T-helper 2 cell treated with Interferon-gamma antibody and Interleukin-4, amounts not matched to agents 100 ng/mL and 5 ng/mL, for 36 hours (primary cell): ENCODE measurements around the gene SEMA3A. TPM values are rescaled to one million over a fixed set of nuclear protein-coding genes. Genes with fewer than 3 reads are reported as not detected.
"Not testable (repeated sequence)": the region's sequence is repeated elsewhere in the genome, so short reads cannot be mapped to it uniquely, and the experiment has no call there.

Experiments used
- intact Hi-C: fragments of 100-400 bp; cut with micrococcal nuclease; formaldehyde crosslinking; loops from one replicate; pipeline ENCODE4 v1.15.1; 2023
- total RNA-seq: library from RNA; stranded (reverse); gene quantifications from 2 replicates; pipeline ENCODE4 v1.2.3, GENCODE V29; 2022

The SEMA3A gene
- total RNA-seq: 0.59 and 0.66 TPM in 2 replicates

GRCh38 chr7:84194484-84195271 is at the start of gene SEMA3A:
SEMA3A (minus strand) TSS chr7:84194789; CDS start chr7:84194586, 203 bp downstream.
- intact Hi-C loops: loop anchor here (10.0 kb wide), 2 partner anchors 240 to 830 kb away; no protein-coding TSS in a partner anchor

GRCh38 chr7:84243037-84243436 is 48.4 kb upstream of the SEMA3A start:
- intact Hi-C loops: not testable (repeated sequence)

- intact Hi-C loops: no loop called here
Measured at GRCh38 chr7:84238596-84238995, 44.0 kb upstream of the SEMA3A start.

DNA sequence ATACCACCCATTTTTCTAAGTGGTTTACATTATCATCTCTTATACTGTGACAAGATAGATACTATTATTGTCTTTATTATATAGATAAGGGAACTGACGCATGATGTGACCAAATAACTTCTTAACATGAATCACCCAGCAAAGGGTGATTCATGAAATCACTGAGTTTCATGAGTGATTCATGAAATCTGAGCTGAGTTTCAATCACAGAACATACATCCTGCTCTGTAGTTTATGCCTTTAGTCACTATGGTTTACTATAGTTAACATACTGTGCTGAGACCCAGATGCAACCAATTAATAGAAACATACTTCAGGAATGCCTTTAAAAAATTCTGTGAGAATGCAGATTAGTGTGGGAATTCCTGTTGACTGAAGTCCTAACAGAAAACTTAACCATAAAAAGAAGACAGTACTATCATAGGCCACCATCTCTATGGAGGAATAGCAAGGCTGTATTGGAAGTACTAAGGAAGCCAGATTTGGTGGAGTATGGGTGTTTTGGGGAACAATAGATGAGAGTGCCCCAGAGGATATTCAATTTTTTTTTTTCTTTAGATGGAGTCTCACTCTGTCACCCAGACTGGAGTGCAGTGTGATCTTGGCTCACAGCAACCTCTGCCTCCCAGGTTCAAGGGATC is 43.1 kb upstream of the SEMA3A start:
- intact Hi-C loops: no loop called here

GRCh38 chr7:84236398-84236797 is 41.8 kb upstream of the SEMA3A start:
- intact Hi-C loops: no loop called here

GRCh38 chr7:84232646-84233045 is 38.1 kb upstream of the SEMA3A start:
- intact Hi-C loops: no loop called here

- intact Hi-C loops: no loop called here
Measured at GRCh38 chr7:84231157-84231556, 36.6 kb upstream of the SEMA3A start.

GRCh38 chr7:84230491-84230890 is 35.9 kb upstream of the SEMA3A start:
- intact Hi-C loops: no loop called here

DNA sequence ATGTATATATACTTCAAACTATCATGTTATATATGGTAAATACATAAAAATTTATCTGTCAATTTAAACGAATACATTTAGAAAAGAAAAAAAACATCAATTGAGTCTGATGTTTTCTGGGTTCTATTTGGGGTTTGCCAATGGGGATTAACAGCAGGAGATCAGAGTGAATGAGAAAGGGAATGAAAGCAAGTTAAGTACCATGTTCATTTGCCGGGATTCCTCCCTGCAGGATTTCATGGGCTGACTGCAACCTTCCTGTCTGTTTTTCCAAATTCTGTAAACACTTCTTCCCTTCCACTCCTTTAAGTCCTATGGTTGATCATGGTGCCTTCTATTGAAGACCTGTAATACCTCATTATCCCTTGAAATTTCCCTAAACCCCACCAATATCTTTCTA is 33.9 kb upstream of the SEMA3A start:
- intact Hi-C loops: no loop called here

DNA sequence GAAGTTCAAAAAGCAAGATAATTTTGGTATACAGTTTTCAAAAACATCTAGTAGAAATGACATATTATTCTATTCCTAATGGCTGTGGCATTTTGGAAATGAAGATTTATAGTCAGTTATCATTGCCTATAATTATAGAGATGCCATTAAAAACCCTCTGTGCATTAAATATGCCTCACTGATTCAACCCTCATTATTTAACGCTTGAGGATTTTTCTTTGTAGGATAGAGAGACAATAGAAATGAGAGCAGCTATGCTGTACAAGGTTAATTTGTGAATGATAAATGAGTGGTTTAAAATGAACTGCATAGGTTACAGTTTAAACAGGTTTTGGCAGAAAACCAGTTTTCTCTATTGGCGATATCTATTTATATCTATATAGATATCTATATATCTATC is 32.2 kb upstream of the SEMA3A start:
- intact Hi-C loops: no loop called here

GRCh38 chr7:84224505-84224904 is 29.9 kb upstream of the SEMA3A start:
- intact Hi-C loops: no loop called here

GRCh38 chr7:84219310-84219709 is 24.7 kb upstream of the SEMA3A start:
- intact Hi-C loops: no loop called here

DNA sequence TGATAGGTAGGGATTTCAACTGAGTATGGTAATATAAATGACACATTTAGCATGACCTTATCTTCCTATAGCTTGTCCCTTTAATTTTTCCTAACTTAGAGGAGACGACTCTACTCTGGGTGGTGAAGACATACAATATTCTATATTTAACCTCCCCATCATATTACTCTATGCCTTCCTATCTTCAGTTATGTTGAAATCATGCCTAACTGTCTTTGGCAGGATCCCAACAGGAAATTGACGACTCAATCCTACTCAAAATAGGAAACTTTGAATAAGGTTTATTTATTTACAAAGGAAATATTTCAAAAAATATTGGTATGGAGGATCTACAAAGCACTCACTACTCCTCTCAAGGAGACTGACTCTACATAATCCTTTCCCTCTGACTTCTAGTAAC is 24.1 kb upstream of the SEMA3A start:
- intact Hi-C loops: no loop called here

DNA sequence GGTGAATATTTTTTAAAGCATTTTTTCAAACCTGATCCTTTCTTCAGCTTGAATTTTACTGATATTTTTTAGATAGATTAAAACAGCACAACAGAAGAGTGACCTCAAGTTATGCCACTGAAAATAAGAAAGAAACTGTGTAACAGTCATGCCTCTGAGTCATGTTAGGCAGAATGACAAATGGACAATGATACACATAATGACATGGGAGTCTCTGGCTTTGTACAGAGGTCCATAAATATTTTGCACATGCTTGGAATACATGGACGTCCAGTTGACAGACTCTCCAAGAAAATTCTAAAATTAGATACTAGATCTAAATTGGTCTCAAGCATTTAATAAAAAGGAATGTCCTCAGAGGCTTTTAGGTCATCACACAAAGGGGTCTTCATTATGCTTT is 21.9 kb upstream of the SEMA3A start:
- intact Hi-C loops: no loop called here

DNA sequence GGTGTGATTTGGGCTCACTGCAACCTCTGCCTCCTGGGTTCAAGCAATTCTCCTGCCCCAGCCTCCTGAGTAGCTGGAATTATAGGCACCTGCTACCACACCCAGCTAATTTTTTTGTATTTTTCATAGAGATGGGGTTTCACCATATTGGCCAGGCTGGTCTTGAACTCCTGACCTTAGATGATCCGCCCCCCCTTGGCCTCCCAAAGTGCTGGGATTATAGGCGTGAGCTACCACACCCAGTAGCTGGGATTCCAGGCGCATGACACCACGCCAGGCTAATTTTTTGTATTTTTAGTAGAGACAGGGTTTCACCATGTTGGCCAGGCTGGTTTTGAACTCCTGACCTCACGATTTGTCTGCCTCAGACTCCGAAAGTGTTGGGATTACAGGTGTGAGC is 20.2 kb upstream of the SEMA3A start:
- intact Hi-C loops: not testable (repeated sequence)

DNA sequence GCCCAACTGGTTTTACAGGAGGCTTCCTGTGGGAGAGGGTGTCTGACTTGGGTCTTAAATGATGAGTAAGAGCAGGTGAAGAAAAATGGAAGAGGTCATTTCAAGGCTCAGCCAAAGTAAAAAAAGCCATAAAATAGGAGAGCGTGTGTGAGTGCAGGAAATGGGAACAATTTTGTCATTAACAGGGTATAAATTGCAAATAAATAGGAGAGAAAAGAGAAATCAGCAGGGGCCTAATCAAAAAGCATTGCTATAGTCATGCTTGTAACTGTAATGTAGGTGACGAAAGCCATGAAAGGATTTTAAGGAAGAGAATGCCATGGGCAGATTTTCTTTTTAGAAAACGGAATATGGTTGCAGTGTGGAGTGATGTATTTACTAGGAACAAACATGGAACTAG is 15.7 kb upstream of the SEMA3A start:
- intact Hi-C loops: no loop called here

DNA sequence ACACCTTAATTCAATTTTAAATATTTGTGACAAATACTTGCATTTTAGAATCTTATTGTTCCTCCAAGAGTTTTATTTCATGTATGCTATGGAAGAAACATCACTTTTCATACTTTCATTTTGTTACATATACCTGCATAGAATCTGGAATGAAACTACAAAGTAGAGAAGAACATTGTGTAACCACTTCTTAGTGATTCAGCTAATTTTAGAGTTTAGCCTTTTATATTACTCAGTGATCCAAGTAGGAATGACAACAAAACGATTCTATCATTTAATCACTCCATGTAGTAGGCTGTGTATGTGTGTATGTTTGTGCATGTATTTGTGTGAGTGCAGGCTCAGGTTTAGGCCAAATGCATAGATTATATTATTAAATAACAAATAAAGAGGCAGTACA is 14.4 kb upstream of the SEMA3A start:
- intact Hi-C loops: no loop called here

GRCh38 chr7:84207615-84208014 is 13.0 kb upstream of the SEMA3A start:
- intact Hi-C loops: no loop called here

- intact Hi-C loops: no loop called here
Measured at GRCh38 chr7:84207025-84207424, 12.4 kb upstream of the SEMA3A start.

DNA sequence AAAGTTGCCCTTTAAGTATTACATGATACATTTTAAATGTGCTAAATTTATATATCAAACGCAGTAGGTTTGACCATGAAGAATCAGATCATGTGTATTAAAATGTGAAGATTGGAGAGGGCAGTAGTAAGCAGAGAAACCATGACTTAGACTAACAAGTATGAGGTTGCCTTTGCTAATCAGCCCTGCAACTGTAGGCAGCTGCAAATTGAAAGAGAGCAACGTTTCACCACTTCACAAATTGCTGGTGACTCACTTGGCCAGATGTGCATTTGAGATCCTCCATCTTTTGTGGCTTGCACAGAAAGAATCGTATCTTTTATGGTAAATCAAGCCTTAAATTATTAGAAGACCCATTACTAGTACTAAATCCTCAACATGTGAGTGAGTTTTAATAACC is 10.1 kb upstream of the SEMA3A start:
- intact Hi-C loops: no loop called here

GRCh38 chr7:84202855-84203254 is 8.3 kb upstream of the SEMA3A start:
- intact Hi-C loops: no loop called here

- intact Hi-C loops: no loop called here
Measured at GRCh38 chr7:84200859-84201258, 6.3 kb upstream of the SEMA3A start.

GRCh38 chr7:84199216-84199615 is 4.6 kb upstream of the SEMA3A start:
- intact Hi-C loops: loop anchor here (10.0 kb wide), 2 partner anchors 236 to 826 kb away; no protein-coding TSS in a partner anchor
